B cell (primary cell): ENCODE measurements around the gene RORC. TPM values are rescaled to one million over a fixed set of nuclear protein-coding genes. Genes with fewer than 3 reads are reported as not detected.

Experiments used
- ATAC-seq: fragments of 200-7000 bp; cut with Tn5 transposase; one replicate; pipeline ENCODE4 v1.10.0; 2021; ENCODE audit warnings: low read depth, mild to moderate bottlenecking, moderate number of reproducible peaks, moderate library complexity
- CTCF ChIA-PET: fragments of 350-600 bp; sonication (Branson Sonifier 250); formaldehyde crosslinking; loops from one replicate; lab custom pipeline; 2021; ENCODE audit warnings: antibody characterized with exemption, inconsistent platforms; lab: Charles Lee
- POLR2A ChIA-PET: fragments of 350-600 bp; sonication (Branson Sonifier 250); formaldehyde crosslinking; loops from one replicate; lab custom pipeline; 2021; ENCODE audit warnings: antibody characterized with exemption; lab: Charles Lee
- DNase-seq: peaks from one replicate; pipeline ENCODE4 v3.0.0; 2013
- H2AFZ ChIP-seq: 2 replicates; pipeline ENCODE4 v1.6.1; 2012; ENCODE audit warnings: mild to moderate bottlenecking, low read depth, low read length; ENCODE audit not compliant: insufficient read depth, poor library complexity, severe bottlenecking
- H3K27ac ChIP-seq, 2 donors: 1 replicate in 1 of 2; 2 replicates in 1 of 2; pipeline ENCODE4 v1.5.1; 2012 to 2013; ENCODE audit warnings: low read length in 2 of 2, mild to moderate bottlenecking in 2 of 2, moderate library complexity in 1 of 2
- H3K27me3 ChIP-seq, 4 experiments: fragments of 200-600 bp in 1 of 4; sonication (generic) in 1 of 4; replicated peaks in 1 of 4; 1 replicate in 2 of 4; 2 replicates in 2 of 4; pipeline versions ENCODE4 v1.6.1 to v1.7.0; 2013 to 2016; ENCODE audit warnings: low read length in 3 of 4, mild to moderate bottlenecking in 2 of 4, mixed read lengths in 1 of 4, moderate library complexity in 1 of 4; ENCODE audit not compliant: insufficient read depth in 4 of 4, control insufficient read depth in 3 of 4; ENCODE audit errors: control extremely low read depth in 1 of 4
- H3K36me3 ChIP-seq, 2 experiments: replicated peaks in 1 of 2; 1 replicate in 1 of 2; 2 replicates in 1 of 2; pipeline versions ENCODE4 v1.6.1 to v1.7.1; 2013; ENCODE audit warnings: low read length in 1 of 2; ENCODE audit not compliant: insufficient read depth in 2 of 2, control insufficient read depth in 1 of 2; ENCODE audit errors: control extremely low read depth in 1 of 2, extremely low read depth in 1 of 2
- H3K4me1 ChIP-seq, 2 donors: fragments of 200-600 bp in 1 of 2; sonication (generic) in 1 of 2; 1 replicate in 1 of 2; 2 replicates in 1 of 2; pipeline versions ENCODE4 v1.5.1 to v1.6.1; 2013 to 2017; ENCODE audit warnings: low read length in 2 of 2; ENCODE audit not compliant: control insufficient read depth in 2 of 2, insufficient read depth in 2 of 2
- H3K4me2 ChIP-seq: replicated peaks from 2 replicates; pipeline ENCODE3; 2012; ENCODE audit warnings: mild to moderate bottlenecking, low read depth, low read length; ENCODE audit not compliant: poor library complexity, severe bottlenecking
- H3K4me3 ChIP-seq, 5 experiments: fragments of 200-600 bp in 1 of 5; sonication (generic) in 1 of 5; 1 replicate in 3 of 5; 2 replicates in 2 of 5; pipeline versions ENCODE4 v1.5.1 to v1.7.0; 2011 to 2016; ENCODE audit warnings: low read length in 4 of 5, mild to moderate bottlenecking in 4 of 5, low read depth in 2 of 5, control low read depth in 1 of 5, moderate library complexity in 1 of 5; ENCODE audit not compliant: insufficient read depth in 1 of 5; ENCODE audit errors: control extremely low read depth in 1 of 5, extremely low read depth in 1 of 5
- H3K79me2 ChIP-seq: fragments of 200-600 bp; sonication (generic); one replicate; pipeline ENCODE4 v1.6.0; 2016; ENCODE audit warnings: low read length; ENCODE audit not compliant: control insufficient read depth, insufficient read depth
- H3K9ac ChIP-seq: fragments of 200-600 bp; sonication (generic); 2 replicates; pipeline ENCODE4 v1.6.1; 2017; ENCODE audit warnings: mild to moderate bottlenecking, low read length, moderate library complexity
- H3K9me3 ChIP-seq, 3 donors: one replicate each; pipeline versions ENCODE4 v1.6.1 to v1.7.1; 2013; ENCODE audit warnings: low read length in 2 of 3; ENCODE audit not compliant: control insufficient read depth in 2 of 3, insufficient read depth in 1 of 3; ENCODE audit errors: control extremely low read depth in 1 of 3
- H4K20me1 ChIP-seq: 2 replicates; pipeline ENCODE4 v1.6.0; 2012; ENCODE audit warnings: mild to moderate bottlenecking, low read length; ENCODE audit not compliant: insufficient read depth, control insufficient read depth, poor library complexity, severe bottlenecking
- H3K27ac Mint-ChIP-seq: one replicate; pipeline ENCODE4 v1.8.0; 2021; ENCODE audit warnings: mixed read lengths
- H3K27me3 Mint-ChIP-seq: one replicate; pipeline ENCODE4 v1.8.0; 2021; ENCODE audit warnings: mixed read lengths
- H3K4me1 Mint-ChIP-seq: one replicate; pipeline ENCODE4 v1.8.0; 2021; ENCODE audit warnings: mixed read lengths
- H3K4me3 Mint-ChIP-seq: one replicate; pipeline ENCODE4 v1.8.0; 2021; ENCODE audit warnings: mixed read lengths
- H3K9me3 Mint-ChIP-seq: one replicate; pipeline ENCODE4 v1.8.0; 2022; ENCODE audit warnings: mixed read lengths; ENCODE audit not compliant: insufficient read depth
- EZH2 ChIP-seq: IDR thresholded peaks from 2 replicates; pipeline ENCODE4 v1.6.1; 2012; ENCODE audit warnings: borderline replicate concordance, low read depth, mild to moderate bottlenecking, moderate library complexity, low read length; ENCODE audit not compliant: insufficient read depth, poor library complexity, severe bottlenecking
- WGBS: methylation state at CpG from one replicate; pipeline ENCODE4 v1.1.5; 2013; ENCODE audit warnings: missing lambda C conversion rate; ENCODE audit not compliant: insufficient coverage; 5-methylcytosine and 5-hydroxymethylcytosine counted together
- intact Hi-C: fragments of 100-400 bp; cut with micrococcal nuclease; formaldehyde crosslinking; loops from one replicate; pipeline ENCODE4 v1.10.0; 2022
- polyA plus RNA-seq: library from polyadenylated mRNA; depleted of rRNA; stranded (reverse); fragments of >200 nt; gene quantifications from 2 replicates; pipeline ENCODE4 v1.2.3, GENCODE V29; 2012
- total RNA-seq, 2 donors: library from RNA; stranded (reverse); fragments of 120-200 nt in 1 of 2; gene quantifications; 1 replicate in 1 of 2; 2 replicates in 1 of 2; pipeline versions ENCODE4 v1.2.3 to v1.2.4, GENCODE V29; 2013 to 2022
- TF ChIP-seq, protein P1 (sequence below): fragments of 200-600 bp; IDR thresholded peaks from one replicate; pipeline ENCODE4 v1.8.0; 2022; ENCODE audit warnings: antibody characterized with exemption, mild to moderate bottlenecking

RORC gene
- total and polyA plus RNA-seq, 2 donors (not counting 1 experiment from before 2014, with no cell fraction given), result 0.15 TPM; not detected in 1

DNA sequence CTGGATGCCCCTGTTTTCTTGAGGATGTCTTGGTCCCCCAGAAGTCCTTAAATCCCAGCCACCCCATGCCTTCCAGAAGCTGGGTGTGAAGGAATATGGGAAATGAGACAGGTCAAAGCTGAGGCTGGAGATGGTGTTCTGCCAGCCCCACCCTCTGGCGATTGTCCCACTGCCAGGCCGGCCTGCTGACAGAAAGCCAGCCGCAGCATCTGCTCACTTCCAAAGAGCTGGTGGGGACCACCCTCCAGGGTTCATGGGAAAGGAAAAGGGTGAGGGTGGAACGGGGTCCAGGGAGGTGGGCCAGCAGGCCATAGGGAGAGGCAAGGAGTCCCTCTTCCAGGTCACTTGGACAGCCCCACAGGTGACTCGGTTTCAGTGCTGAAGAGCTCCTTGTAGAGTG, 24.5 kb downstream of the RORC start:
- Histone ChIP-seq H3K27me3 (no peaks in the 10 kb centered on the region), H3K9ac (no peak overlapping the region), H3K4me3 (no peak overlapping the region), H3K36me3 (no peaks in the 10 kb centered on the region), H3K9me3 (no peaks in the 10 kb centered on the region), H3K79me2 (no peaks in the 10 kb centered on the region), H3K27ac (no peak overlapping the region), H4K20me1 (no peaks in the 10 kb centered on the region), H3K4me2 (no peak overlapping the region), H2AFZ (no peak overlapping the region), H3K4me1 (peaks cover 6 to 9% of the 10 kb centered on the region in 2 donors)
- Mint-ChIP-seq H3K27me3 (peaks cover 13% of the 10 kb centered on the region), H3K27ac (no peak overlapping the region), H3K4me1 (peaks cover 9% of the 10 kb centered on the region), H3K9me3 (no peaks in the 10 kb centered on the region), H3K4me3 (no peak overlapping the region)
- DNase-seq, result no peak
- TF ChIP-seq, protein P1, sequence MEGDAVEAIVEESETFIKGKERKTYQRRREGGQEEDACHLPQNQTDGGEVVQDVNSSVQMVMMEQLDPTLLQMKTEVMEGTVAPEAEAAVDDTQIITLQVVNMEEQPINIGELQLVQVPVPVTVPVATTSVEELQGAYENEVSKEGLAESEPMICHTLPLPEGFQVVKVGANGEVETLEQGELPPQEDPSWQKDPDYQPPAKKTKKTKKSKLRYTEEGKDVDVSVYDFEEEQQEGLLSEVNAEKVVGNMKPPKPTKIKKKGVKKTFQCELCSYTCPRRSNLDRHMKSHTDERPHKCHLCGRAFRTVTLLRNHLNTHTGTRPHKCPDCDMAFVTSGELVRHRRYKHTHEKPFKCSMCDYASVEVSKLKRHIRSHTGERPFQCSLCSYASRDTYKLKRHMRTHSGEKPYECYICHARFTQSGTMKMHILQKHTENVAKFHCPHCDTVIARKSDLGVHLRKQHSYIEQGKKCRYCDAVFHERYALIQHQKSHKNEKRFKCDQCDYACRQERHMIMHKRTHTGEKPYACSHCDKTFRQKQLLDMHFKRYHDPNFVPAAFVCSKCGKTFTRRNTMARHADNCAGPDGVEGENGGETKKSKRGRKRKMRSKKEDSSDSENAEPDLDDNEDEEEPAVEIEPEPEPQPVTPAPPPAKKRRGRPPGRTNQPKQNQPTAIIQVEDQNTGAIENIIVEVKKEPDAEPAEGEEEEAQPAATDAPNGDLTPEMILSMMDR, result no peak
- TF ChIP-seq EZH2, result no peak
- intact Hi-C loops, result no loop called here
- ChIA-PET POLR2A (no interaction called here), CTCF (interaction anchor here (1.1 to 1.4 kb wide), 2 partner anchors 30 to 213 kb away, joined by 4 read pairs; no protein-coding TSS in a partner anchor)
- 96% methylated on average over 5 of the region's 5 CpGs for WGBS
- ATAC-seq, result no peak

DNA sequence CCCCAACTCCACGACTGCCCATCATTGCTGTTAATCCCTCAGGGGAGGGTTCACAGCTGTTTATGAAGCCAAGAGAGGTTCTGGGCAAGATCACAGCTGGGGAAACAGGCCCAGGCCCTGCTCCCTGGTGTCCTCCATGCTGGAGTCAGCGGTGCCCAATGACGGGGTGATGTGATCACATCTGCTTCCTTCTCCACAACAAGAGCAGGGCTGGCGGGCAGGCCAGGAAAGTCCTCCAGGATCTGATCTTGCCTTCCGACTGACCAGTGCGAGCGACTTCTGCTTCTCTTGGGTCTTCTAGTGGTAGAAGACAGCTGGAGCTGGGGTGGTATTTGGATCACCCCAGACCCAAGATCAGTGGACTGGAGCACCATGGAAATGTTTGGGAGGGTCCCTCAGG, 25.4 kb downstream of the RORC start:
- no peak for TF ChIP-seq EZH2
- TF ChIP-seq, protein P1, result no peak
- ATAC-seq, result no peak
- POLR2A ChIA-PET, result no interaction called here

More for the DNA sequence above, 25.4 kb downstream of the RORC start:
- Histone ChIP-seq H3K9me3 (no peaks in the 10 kb centered on the region), H4K20me1 (no peaks in the 10 kb centered on the region), H3K4me3 (no peak overlapping the region), H3K4me2 (no peak overlapping the region), H3K79me2 (no peaks in the 10 kb centered on the region), H3K27me3 (peaks cover 0 to 6% (median 0%) of the 10 kb centered on the region in 4 experiments), H2AFZ (no peak overlapping the region), H3K27ac (no peak overlapping the region), H3K4me1 (peaks cover 6 to 9% of the 10 kb centered on the region in 2 donors), H3K9ac (no peak overlapping the region), H3K36me3 (no peaks in the 10 kb centered on the region)
- Mint-ChIP-seq H3K27ac (no peak overlapping the region), H3K27me3 (peaks cover 13% of the 10 kb centered on the region), H3K9me3 (no peaks in the 10 kb centered on the region), H3K4me1 (peaks cover 9% of the 10 kb centered on the region), H3K4me3 (no peak overlapping the region)
- intact Hi-C loops, result no loop called here
- CTCF ChIA-PET, result no interaction called here
- 40% methylated on average over 1 of the region's 7 CpGs for WGBS
- DNase-seq, result no peak
